HFF-Myc (cell line): ENCODE results near the gene RYR3.

Experiments
- DNase-seq: peaks from one replicate; pipeline ENCODE4 v3.0.0-alpha.2; 2011; ENCODE audit warnings: low read depth; ENCODE audit errors: extremely low read depth
- H3K4me3 ChIP-seq: replicated peaks from 2 replicates; pipeline ENCODE4 v1.5.1; 2011; ENCODE audit warnings: low read depth, mild to moderate bottlenecking, control low read depth, low read length
- TF ChIP-seq, protein P1 (sequence below): IDR thresholded peaks from 2 replicates; pipeline ENCODE4 v1.5.1; 2012; ENCODE audit warnings: mild to moderate bottlenecking, low read depth, low read length, control low read depth; ENCODE audit errors: missing control alignments

The RYR3 gene

DNA sequence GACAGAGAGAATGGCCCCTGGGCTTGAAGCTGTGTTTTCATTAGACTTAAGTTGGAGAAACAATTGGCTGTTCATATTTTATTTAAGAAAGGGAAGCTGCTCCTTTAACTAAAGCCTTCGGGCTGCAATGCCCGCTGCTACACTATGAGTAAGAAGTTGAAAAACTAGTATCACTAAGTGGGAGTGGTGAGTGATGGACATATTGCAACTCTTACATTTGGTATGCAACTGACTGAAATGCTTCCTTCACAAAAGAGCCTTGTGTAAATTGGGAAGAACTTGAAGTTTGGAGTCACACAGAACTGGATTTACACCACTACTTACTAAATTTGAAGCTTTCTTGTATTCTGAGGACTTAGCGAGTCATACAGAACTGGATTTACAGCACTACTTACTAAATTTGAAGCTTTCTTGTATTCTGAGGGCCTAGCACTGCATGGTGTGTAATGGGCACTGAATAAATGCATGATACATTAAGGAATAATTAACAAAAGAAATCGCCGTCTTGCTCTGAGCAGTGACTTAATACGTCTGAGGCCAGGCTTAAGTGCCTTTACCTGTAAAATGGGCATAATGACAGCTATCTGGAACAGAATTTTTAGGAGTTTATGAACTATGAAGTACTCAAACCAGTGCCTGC is 149.5 kb downstream of the RYR3 start:
- H3K4me3 ChIP-seq, result no peak overlapping the region
- TF ChIP-seq, protein P1, sequence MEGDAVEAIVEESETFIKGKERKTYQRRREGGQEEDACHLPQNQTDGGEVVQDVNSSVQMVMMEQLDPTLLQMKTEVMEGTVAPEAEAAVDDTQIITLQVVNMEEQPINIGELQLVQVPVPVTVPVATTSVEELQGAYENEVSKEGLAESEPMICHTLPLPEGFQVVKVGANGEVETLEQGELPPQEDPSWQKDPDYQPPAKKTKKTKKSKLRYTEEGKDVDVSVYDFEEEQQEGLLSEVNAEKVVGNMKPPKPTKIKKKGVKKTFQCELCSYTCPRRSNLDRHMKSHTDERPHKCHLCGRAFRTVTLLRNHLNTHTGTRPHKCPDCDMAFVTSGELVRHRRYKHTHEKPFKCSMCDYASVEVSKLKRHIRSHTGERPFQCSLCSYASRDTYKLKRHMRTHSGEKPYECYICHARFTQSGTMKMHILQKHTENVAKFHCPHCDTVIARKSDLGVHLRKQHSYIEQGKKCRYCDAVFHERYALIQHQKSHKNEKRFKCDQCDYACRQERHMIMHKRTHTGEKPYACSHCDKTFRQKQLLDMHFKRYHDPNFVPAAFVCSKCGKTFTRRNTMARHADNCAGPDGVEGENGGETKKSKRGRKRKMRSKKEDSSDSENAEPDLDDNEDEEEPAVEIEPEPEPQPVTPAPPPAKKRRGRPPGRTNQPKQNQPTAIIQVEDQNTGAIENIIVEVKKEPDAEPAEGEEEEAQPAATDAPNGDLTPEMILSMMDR, result no peak
- DNase-seq, result no peak

GRCh38 chr15:33461671-33462070 is 150.9 kb downstream of the RYR3 start:
- no peak for DNase-seq
- no peak overlapping the region for H3K4me3 ChIP-seq
- TF ChIP-seq, protein P1, result no peak

DNA sequence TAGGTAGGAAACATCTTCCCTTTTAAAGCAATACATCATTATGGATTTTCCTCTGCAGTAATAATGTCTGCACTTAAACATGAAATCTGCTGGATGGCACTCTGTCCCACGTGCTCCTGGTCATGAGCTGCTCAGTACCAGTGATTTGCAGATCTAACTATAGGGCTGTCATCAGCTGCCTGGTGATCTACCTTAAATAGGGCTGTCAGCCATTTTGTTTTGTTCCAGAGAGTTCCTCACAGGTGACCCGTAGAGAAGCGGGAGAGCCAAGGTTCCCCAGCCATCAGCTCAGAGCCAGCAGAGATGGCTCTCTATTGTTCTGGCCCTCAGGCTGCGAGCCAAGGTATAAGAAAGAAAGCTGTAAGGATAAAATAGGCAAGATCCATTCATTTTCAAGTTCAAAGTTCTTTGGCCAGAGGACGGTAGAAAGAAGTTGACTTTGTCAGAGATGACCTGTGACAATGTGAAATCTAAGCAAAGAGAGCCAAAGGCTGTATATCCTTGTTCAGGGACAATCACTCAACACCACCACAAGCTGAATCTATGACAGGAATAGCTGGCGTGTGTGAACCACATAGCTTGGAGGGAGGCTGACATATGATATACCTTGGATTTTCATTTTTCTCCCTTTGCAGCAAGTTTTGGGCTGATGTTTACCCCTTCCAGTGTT is 156.5 kb downstream of the RYR3 start:
- TF ChIP-seq, protein P1, result no peak
- H3K4me3 ChIP-seq, result no peak overlapping the region

DNA sequence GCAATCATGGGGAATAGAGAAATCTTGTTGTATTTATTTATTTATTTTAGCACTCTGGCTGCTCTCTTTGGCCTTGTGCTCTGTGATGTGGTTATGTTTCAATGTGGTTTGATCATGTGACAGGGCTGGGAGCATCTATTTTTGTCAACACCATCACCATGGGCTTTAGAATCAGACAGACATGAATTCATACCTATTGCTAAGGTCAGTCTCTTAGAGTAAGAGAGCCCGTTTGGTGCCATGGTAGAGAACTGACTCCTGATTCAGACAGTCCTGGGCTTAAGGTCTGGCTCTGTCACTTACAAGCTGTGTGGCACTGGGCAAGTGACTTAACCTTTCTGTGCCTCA is 157.0 kb downstream of the RYR3 start:
- no peak for DNase-seq
- TF ChIP-seq, protein P1, result no peak
- no peak overlapping the region for H3K4me3 ChIP-seq

More for the DNA sequence above, 156.5 kb downstream of the RYR3 start:
- no peak for DNase-seq

DNA sequence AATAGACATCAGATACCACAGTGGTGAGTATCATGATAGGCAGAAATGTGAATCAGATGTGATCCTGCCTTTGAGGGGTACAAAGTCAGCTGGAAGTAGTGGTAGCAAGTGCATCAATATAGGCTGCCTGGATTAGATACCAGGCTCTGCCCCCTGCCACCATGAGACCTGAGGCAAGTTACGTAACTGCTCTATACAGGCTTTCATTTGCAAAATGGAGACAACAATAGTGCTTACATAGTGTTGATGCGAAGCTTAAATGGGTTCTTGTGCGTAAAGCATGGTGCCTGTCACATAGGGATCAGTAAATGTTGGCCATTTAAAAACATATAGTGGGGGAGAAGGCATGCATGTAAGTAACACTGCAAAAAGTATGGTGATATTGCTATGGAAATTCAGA is 158.0 kb downstream of the RYR3 start:
- no peak overlapping the region for H3K4me3 ChIP-seq
- TF ChIP-seq, protein P1, result no peak

DNA sequence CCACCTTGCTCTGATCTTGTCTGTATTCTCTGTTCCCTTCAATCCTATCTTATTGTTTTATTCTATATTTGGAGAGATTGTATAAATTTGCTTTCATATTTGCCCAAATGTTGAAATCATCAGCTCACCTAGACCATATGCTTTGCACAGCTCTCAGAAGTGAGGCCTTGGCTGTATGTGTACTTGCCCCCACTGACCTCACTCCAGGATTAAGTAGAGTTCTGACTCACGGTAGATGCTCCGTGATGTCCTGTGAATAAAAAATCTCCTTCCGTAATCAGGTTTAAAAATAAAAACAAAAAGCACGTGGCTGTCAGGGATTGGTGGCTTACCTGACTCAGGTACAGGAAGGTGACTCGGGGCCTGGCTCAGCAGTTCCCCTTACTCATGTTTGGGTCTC is 162.2 kb downstream of the RYR3 start:
- TF ChIP-seq, protein P1, result no peak
- no peak overlapping the region for H3K4me3 ChIP-seq
- no peak for DNase-seq

More for the DNA sequence above, 158.0 kb downstream of the RYR3 start:
- DNase-seq, result no peak
